ENCODE data around the gene TMPRSS4. TPM values are rescaled to one million over a fixed set of nuclear protein-coding genes. Genes with fewer than 3 reads are reported as not detected.

TMPRSS4 gene
- total and polyA plus RNA-seq, 2 of the 13 experiments (the other 11 are each of a cell fraction or from before 2014, with no cell fraction given) = 0.32 TPM; not detected in 1

- TF ChIP-seq THRA (CRISPR knock-in tag; IDR thresholded peaks at IDR 0.05; ENCODE audit: borderline replicate concordance) = peak; percentile 73; the same call in 1 of the 2 replicates
- TF ChIP-seq ZFP90 (CRISPR knock-in tag; IDR thresholded peaks at IDR 0.05; ENCODE audit: borderline replicate concordance) = no peak
- no peak for TF ChIP-seq ZNF776 (CRISPR knock-in tag; IDR thresholded peaks at IDR 0.05)
- peak; percentile 50; the same call in 1 of the 2 replicates for TF ChIP-seq SMAD3 (CRISPR knock-in tag; IDR thresholded peaks at IDR 0.05)
- TF ChIP-seq PRMT3 (CRISPR knock-in tag; IDR thresholded peaks at IDR 0.05; ENCODE audit: borderline replicate concordance, low read depth) = no peak
- peak; percentile 52 for TF ChIP-seq REPIN1 (CRISPR knock-in tag; IDR thresholded peaks at IDR 0.05; ENCODE audit: borderline replicate concordance, low read depth)
- no peak for TF ChIP-seq NRL (CRISPR knock-in tag; IDR thresholded peaks at IDR 0.05; ENCODE audit: borderline replicate concordance)
- TF ChIP-seq ZNF576 (CRISPR knock-in tag; IDR thresholded peaks at IDR 0.05) = no peak
- no peak for TF ChIP-seq JARID2 (CRISPR knock-in tag; IDR thresholded peaks at IDR 0.05; ENCODE audit: insufficient replicate concordance)
- TF ChIP-seq, protein P1, sequence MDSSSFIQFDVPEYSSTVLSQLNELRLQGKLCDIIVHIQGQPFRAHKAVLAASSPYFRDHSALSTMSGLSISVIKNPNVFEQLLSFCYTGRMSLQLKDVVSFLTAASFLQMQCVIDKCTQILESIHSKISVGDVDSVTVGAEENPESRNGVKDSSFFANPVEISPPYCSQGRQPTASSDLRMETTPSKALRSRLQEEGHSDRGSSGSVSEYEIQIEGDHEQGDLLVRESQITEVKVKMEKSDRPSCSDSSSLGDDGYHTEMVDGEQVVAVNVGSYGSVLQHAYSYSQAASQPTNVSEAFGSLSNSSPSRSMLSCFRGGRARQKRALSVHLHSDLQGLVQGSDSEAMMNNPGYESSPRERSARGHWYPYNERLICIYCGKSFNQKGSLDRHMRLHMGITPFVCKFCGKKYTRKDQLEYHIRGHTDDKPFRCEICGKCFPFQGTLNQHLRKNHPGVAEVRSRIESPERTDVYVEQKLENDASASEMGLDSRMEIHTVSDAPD (CRISPR knock-in tag; IDR thresholded peaks at IDR 0.05) = peak; percentile 76
- no peak for TF ChIP-seq HCFC1 (IDR thresholded peaks at IDR 0.05; ENCODE audit: low read depth, low read length)
- TF ChIP-seq AGO1 (IDR thresholded peaks at IDR 0.05; ENCODE audit: low read depth, low read length, poor library complexity, severe bottlenecking) = no peak
- TF ChIP-seq STAT5B (CRISPR knock-in tag; IDR thresholded peaks at IDR 0.05) = no peak
- peak; percentile 49; the same call in 1 of the 2 replicates for TF ChIP-seq KAT8 (CRISPR knock-in tag; IDR thresholded peaks at IDR 0.05)
- TF ChIP-seq THAP11 (CRISPR knock-in tag; IDR thresholded peaks at IDR 0.05) = 0 out of 2 replicates have a peak, but pooled peaks have one; percentile 27
- TF ChIP-seq, protein P2, sequence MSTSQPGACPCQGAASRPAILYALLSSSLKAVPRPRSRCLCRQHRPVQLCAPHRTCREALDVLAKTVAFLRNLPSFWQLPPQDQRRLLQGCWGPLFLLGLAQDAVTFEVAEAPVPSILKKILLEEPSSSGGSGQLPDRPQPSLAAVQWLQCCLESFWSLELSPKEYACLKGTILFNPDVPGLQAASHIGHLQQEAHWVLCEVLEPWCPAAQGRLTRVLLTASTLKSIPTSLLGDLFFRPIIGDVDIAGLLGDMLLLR (CRISPR knock-in tag; IDR thresholded peaks at IDR 0.05) = no peak
- TF ChIP-seq NFYB (CRISPR knock-in tag; IDR thresholded peaks at IDR 0.05) = no peak
- TF ChIP-seq ZNF652 (CRISPR knock-in tag; IDR thresholded peaks at IDR 0.05; ENCODE audit: borderline replicate concordance, low read depth) = no peak
- TF ChIP-seq RFX5 (IDR thresholded peaks at IDR 0.05; ENCODE audit: low read depth, low read length) = no peak
- no peak for TF ChIP-seq PRPF4 (IDR thresholded peaks at IDR 0.05; ENCODE audit: low read depth, low read length, poor library complexity, severe bottlenecking)
- TF ChIP-seq, protein P3, sequence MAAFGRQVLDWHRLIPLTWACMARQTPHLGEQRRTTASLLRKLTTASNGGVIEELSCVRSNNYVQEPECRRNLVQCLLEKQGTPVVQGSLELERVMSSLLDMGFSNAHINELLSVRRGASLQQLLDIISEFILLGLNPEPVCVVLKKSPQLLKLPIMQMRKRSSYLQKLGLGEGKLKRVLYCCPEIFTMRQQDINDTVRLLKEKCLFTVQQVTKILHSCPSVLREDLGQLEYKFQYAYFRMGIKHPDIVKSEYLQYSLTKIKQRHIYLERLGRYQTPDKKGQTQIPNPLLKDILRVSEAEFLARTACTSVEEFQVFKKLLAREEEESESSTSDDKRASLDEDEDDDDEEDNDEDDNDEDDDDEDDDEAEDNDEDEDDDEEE (CRISPR knock-in tag; IDR thresholded peaks at IDR 0.05) = no peak
- TF ChIP-seq NR2F1 (CRISPR knock-in tag; IDR thresholded peaks at IDR 0.05) = peak; percentile 37 to 52; a peak in 2 of 4 replicates
- no peak for TF ChIP-seq ZFP1 (CRISPR knock-in tag; IDR thresholded peaks at IDR 0.05)
- TF ChIP-seq ZNF569 (CRISPR knock-in tag; IDR thresholded peaks at IDR 0.05; ENCODE audit: borderline replicate concordance) = no peak
- no peak for TF ChIP-seq CHD2 (IDR thresholded peaks at IDR 0.05; ENCODE audit: low read depth, low read length)
- TF ChIP-seq ZSCAN25 (CRISPR knock-in tag; IDR thresholded peaks at IDR 0.05) = no peak
- TF ChIP-seq SP140L (CRISPR knock-in tag; IDR thresholded peaks at IDR 0.05; ENCODE audit: borderline replicate concordance) = no peak
- no peak for TF ChIP-seq FOXK1 (CRISPR knock-in tag; IDR thresholded peaks at IDR 0.05; ENCODE audit: borderline replicate concordance, low read depth)
These were observed 19.1 kb downstream of the TMPRSS4 start (continued) for GRCh38 chr11:118095967-118096367.

Data from HepG2 (cell line).